RWPE2 (cell line): Measurements from ENCODE around the gene FBXO34.

Source experiments
- ATAC-seq: fragments of 200-7000 bp; cut with Tn5 transposase; 3 replicates; pipeline ENCODE4 v1.9.1; 2021; ENCODE audit warnings: low read depth
- DNase-seq: peaks from one replicate; pipeline ENCODE4 v3.0.0-alpha.2; 2020; ENCODE audit warnings: low spot score
- H3K27ac ChIP-seq: fragments of 450-650 bp; 2 replicates; pipeline ENCODE4 v1.5.1; 2017; ENCODE audit warnings: mild to moderate bottlenecking; ENCODE audit not compliant: poor library complexity, severe bottlenecking
- H3K27me3 ChIP-seq: fragments of 250-450 bp; sonication (Bioruptor Pico); 2 replicates; pipeline ENCODE4 v1.5.1; 2021; ENCODE audit warnings: mild to moderate bottlenecking, moderate library complexity; ENCODE audit not compliant: insufficient read depth, poor library complexity, severe bottlenecking
- H3K36me3 ChIP-seq: fragments of 250-450 bp; sonication (Bioruptor Pico); 2 replicates; pipeline ENCODE4 v1.5.1; 2020; ENCODE audit warnings: low read depth, mild to moderate bottlenecking, moderate library complexity
- H3K4me1 ChIP-seq: fragments of 250-450 bp; sonication (Bioruptor Pico); 2 replicates; pipeline ENCODE4 v1.5.1; 2021; ENCODE audit warnings: mild to moderate bottlenecking, moderate library complexity; ENCODE audit not compliant: insufficient read depth, poor library complexity, severe bottlenecking
- H3K4me3 ChIP-seq: fragments of 250-450 bp; sonication (Bioruptor Pico); 2 replicates; pipeline ENCODE4 v1.5.1; 2021; ENCODE audit warnings: mild to moderate bottlenecking, moderate library complexity; ENCODE audit not compliant: severe bottlenecking
- H3K9me3 ChIP-seq: fragments of 250-450 bp; sonication (Bioruptor Pico); 2 replicates; pipeline ENCODE4 v1.5.1; 2021; ENCODE audit warnings: mild to moderate bottlenecking, moderate library complexity; ENCODE audit not compliant: severe bottlenecking
- TF ChIP-seq, protein P1 (sequence below): fragments of 450-650 bp; IDR thresholded peaks from one replicate; pipeline ENCODE4 v1.5.1; 2017; ENCODE audit warnings: mild to moderate bottlenecking, moderate library complexity; ENCODE audit not compliant: poor library complexity, severe bottlenecking

The FBXO34 gene

DNA sequence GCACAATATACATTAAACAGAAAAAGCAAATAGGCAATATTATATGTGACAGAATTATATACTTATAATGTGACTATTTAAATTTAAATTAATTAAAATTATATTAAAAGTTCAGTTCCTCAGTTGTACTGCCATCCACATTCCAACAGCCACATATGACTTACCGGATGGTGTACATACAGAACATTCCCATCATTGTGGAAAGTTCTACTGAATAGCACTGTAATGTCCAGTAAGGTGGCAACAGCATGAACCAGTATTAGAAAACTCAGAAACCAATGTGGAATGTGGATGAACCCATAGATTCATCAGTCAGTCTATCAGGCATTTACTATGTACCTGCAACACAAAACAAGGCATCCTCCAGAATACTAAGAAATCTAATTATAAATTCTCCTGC lies 128.0 kb downstream of the FBXO34 start:
- Histone ChIP-seq H3K27ac (peak overlapping the region; percentile 28), H3K9me3 (no peaks in the 10 kb centered on the region), H3K27me3 (no peaks in the 10 kb centered on the region), H3K4me3 (no peak overlapping the region), H3K4me1 (peaks cover 23% of the 10 kb centered on the region), H3K36me3 (no peaks in the 10 kb centered on the region; the same call in 1 of the 2 replicates)
- peak; percentile 17; the same call in 2 of the 3 replicates for ATAC-seq
- TF ChIP-seq, protein P1, sequence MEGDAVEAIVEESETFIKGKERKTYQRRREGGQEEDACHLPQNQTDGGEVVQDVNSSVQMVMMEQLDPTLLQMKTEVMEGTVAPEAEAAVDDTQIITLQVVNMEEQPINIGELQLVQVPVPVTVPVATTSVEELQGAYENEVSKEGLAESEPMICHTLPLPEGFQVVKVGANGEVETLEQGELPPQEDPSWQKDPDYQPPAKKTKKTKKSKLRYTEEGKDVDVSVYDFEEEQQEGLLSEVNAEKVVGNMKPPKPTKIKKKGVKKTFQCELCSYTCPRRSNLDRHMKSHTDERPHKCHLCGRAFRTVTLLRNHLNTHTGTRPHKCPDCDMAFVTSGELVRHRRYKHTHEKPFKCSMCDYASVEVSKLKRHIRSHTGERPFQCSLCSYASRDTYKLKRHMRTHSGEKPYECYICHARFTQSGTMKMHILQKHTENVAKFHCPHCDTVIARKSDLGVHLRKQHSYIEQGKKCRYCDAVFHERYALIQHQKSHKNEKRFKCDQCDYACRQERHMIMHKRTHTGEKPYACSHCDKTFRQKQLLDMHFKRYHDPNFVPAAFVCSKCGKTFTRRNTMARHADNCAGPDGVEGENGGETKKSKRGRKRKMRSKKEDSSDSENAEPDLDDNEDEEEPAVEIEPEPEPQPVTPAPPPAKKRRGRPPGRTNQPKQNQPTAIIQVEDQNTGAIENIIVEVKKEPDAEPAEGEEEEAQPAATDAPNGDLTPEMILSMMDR, result no peak
- DNase-seq, result no peak

DNA sequence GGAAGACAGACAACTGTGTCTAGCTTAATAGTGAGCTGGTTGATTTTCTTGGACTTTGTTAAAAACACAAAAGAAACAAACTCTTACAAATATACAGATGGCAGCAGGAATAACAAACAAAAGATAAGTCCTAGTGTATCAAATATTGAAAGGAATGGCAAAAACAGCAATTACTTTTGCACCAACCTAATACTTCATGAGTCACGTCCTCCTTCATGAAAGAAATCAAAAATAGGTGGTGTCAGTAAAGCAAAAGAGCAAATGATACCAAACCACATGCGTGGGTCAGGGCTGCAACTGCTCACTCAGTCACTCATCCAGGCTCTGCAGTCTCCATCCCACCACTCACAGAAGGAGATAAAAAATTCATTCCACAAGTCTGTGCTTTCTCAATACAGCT lies 128.6 kb downstream of the FBXO34 start:
- H3K27me3 ChIP-seq, result no peaks in the 10 kb centered on the region
- TF ChIP-seq, protein P1, result no peak
- ATAC-seq (no peak), DNase-seq (no peak)
- H3K36me3 ChIP-seq, result no peaks in the 10 kb centered on the region; the same call in 1 of the 2 replicates
- peak overlapping the region; percentile 28 for H3K27ac ChIP-seq
- H3K4me1 ChIP-seq, result peaks cover 23% of the 10 kb centered on the region
- no peak overlapping the region for H3K4me3 ChIP-seq
- no peaks in the 10 kb centered on the region for H3K9me3 ChIP-seq

DNA sequence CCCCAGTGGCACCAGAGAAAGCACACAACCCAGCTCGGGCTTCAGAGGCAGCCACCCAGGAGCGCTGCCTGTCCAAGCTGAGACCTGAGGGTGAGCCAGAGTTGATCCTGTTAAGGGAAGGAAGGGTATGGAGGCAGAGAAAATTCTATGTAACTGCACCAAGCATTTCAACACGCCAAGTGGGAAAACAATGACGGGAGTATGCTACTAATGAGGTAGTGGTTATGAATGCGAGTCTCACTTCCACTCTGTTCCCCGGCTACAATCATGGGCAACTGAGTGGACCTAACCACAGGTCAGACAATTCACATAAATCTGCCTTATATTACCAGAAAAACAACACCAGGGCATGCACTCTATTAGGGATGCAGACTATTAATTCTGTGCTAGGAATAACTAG lies 130.5 kb downstream of the FBXO34 start:
- DNase-seq (no peak), ATAC-seq (no peak)
- Histone ChIP-seq H3K9me3 (no peaks in the 10 kb centered on the region), H3K27ac (no peak overlapping the region), H3K4me3 (no peak overlapping the region), H3K27me3 (no peaks in the 10 kb centered on the region), H3K4me1 (peaks cover 23% of the 10 kb centered on the region), H3K36me3 (no peaks in the 10 kb centered on the region)
- TF ChIP-seq, protein P1, result no peak
